ENCODE data around the gene RER1.

GRCh38 chr1:2427051-2427450 is 35.4 kb downstream of the RER1 start:
- TF ChIP-seq CTCF (conservative IDR thresholded peaks at IDR 0.05; ENCODE audit: low read length) = no peak
- TF ChIP-seq EZH2phosphoT487 (IDR thresholded peaks at IDR 0.05; ENCODE audit: borderline replicate concordance, low read depth, low read length) = no peak
